GM23338 (cell line): ENCODE results near the gene TMED10. TPM values are rescaled to one million over a fixed set of nuclear protein-coding genes. Genes with fewer than 3 reads are reported as not detected.

ENCODE experiments used
- ATAC-seq: fragments of 200-7000 bp; cut with Tn5 transposase; 3 replicates; pipeline ENCODE4 v1.9.1; 2020
- DNase-seq: peaks from one replicate; pipeline ENCODE4 v3.0.0-alpha.2; 2015; ENCODE audit warnings: low spot score
- H2AFZ ChIP-seq: fragments of 200-600 bp; sonication (generic); 2 replicates; pipeline ENCODE4 v1.8.0; 2016; ENCODE audit warnings: antibody characterized with exemption, mild to moderate bottlenecking, moderate library complexity
- H3F3A ChIP-seq: fragments of 200-600 bp; sonication (generic); replicated peaks from 2 replicates; pipeline ENCODE4 v1.8.0; 2017; ENCODE audit warnings: antibody characterized with exemption, mixed run types, low read depth
- H3K27ac ChIP-seq: fragments of 200-600 bp; sonication (generic); 2 replicates; pipeline ENCODE4 v1.6.1; 2016; ENCODE audit warnings: low read depth
- H3K27me3 ChIP-seq: fragments of 200-600 bp; sonication (generic); 2 replicates; pipeline ENCODE4 v1.8.0; 2016; ENCODE audit warnings: mild to moderate bottlenecking, mixed run types, moderate library complexity; ENCODE audit not compliant: insufficient read depth
- H3K36me3 ChIP-seq: fragments of 200-600 bp; sonication (generic); 2 replicates; pipeline ENCODE4 v1.8.0; 2016; ENCODE audit warnings: mild to moderate bottlenecking; ENCODE audit not compliant: insufficient read depth
- H3K4me1 ChIP-seq: fragments of 200-600 bp; sonication (generic); 2 replicates; pipeline ENCODE4 v1.8.0; 2016; ENCODE audit warnings: mild to moderate bottlenecking, moderate library complexity; ENCODE audit not compliant: insufficient read depth
- H3K4me2 ChIP-seq: fragments of 200-600 bp; sonication (generic); 2 replicates; pipeline ENCODE4 v1.7.1; 2017; ENCODE audit warnings: mixed run types
- H3K4me3 ChIP-seq: fragments of 200-600 bp; sonication (generic); 2 replicates; pipeline ENCODE4 v1.6.1; 2016; ENCODE audit warnings: mixed run types
- H3K79me2 ChIP-seq: fragments of 200-600 bp; sonication (generic); replicated peaks from 2 replicates; pipeline ENCODE4 v1.8.0; 2017; ENCODE audit warnings: mild to moderate bottlenecking; ENCODE audit not compliant: insufficient read depth
- H3K9me2 ChIP-seq: fragments of 200-600 bp; sonication (generic); 2 replicates; pipeline ENCODE4 v1.8.0; 2017; ENCODE audit not compliant: insufficient read depth
- H4K20me1 ChIP-seq: fragments of 200-600 bp; sonication (generic); replicated peaks from 2 replicates; pipeline ENCODE4 v1.8.0; 2017; ENCODE audit warnings: mild to moderate bottlenecking; ENCODE audit not compliant: insufficient read depth
- H3K27ac Mint-ChIP-seq: 2 replicates; pipeline ENCODE4 v1.8.0; 2020; ENCODE audit warnings: inconsistent platforms, mild to moderate bottlenecking, moderate library complexity, mixed read lengths
- H3K27me3 Mint-ChIP-seq: 3 replicates; pipeline ENCODE4 v1.8.0; 2022; ENCODE audit warnings: low read depth, mild to moderate bottlenecking, moderate library complexity, mixed read lengths, inconsistent platforms; ENCODE audit not compliant: insufficient read depth, poor library complexity
- H3K36me3 Mint-ChIP-seq: 3 replicates; pipeline ENCODE4 v1.8.0; 2021; ENCODE audit warnings: low read depth, mild to moderate bottlenecking, inconsistent platforms, moderate library complexity, mixed read lengths
- H3K4me1 Mint-ChIP-seq: 3 replicates; pipeline ENCODE4 v1.8.0; 2020; ENCODE audit warnings: mild to moderate bottlenecking, inconsistent platforms, mixed read lengths
- H3K4me3 Mint-ChIP-seq: 3 replicates; pipeline ENCODE4 v1.8.0; 2021; ENCODE audit warnings: moderate library complexity, mild to moderate bottlenecking, inconsistent platforms, mixed read lengths
- H3K9me3 Mint-ChIP-seq: 3 replicates; pipeline ENCODE4 v1.8.0; 2020; ENCODE audit warnings: moderate library complexity, mild to moderate bottlenecking, inconsistent platforms, mixed read lengths
- CREB1 ChIP-seq: fragments of 250-450 bp; sonication (Bioruptor Pico); IDR thresholded peaks from 2 replicates; pipeline ENCODE4 v1.5.0; 2020; ENCODE audit warnings: low read depth, mild to moderate bottlenecking, moderate library complexity
- EZH2 ChIP-seq: fragments of 200-600 bp; sonication (generic); IDR thresholded peaks from one replicate; pipeline ENCODE4 v1.8.0; 2017; ENCODE audit warnings: antibody characterized with exemption, mild to moderate bottlenecking, low read depth; ENCODE audit not compliant: unreplicated experiment
- EZH2phosphoT487 ChIP-seq: fragments of 200-600 bp; sonication (generic); IDR thresholded peaks from one replicate; pipeline ENCODE4 v1.8.1; 2018; ENCODE audit warnings: antibody characterized with exemption; ENCODE audit not compliant: unreplicated experiment
- JUNB ChIP-seq: IDR thresholded peaks from one replicate; pipeline ENCODE4 v1.6.1; 2016; ENCODE audit warnings: antibody characterized with exemption; ENCODE audit not compliant: unreplicated experiment
- NANOG ChIP-seq: IDR thresholded peaks from 2 replicates; pipeline ENCODE4 v1.6.1; 2016; ENCODE audit warnings: antibody characterized with exemption, borderline replicate concordance
- POLR2AphosphoS5 ChIP-seq: IDR thresholded peaks from 2 replicates; pipeline ENCODE4 v1.6.1; 2016; ENCODE audit warnings: antibody characterized with exemption, low read depth
- STAT1 ChIP-seq: IDR thresholded peaks from one replicate; pipeline ENCODE4 v1.6.1; 2016; ENCODE audit warnings: antibody characterized with exemption; ENCODE audit not compliant: unreplicated experiment
- ZNF114 ChIP-seq: fragments of 250-450 bp; sonication (Bioruptor Pico); IDR thresholded peaks from 2 replicates; pipeline ENCODE4 v1.5.0; 2020; ENCODE audit warnings: mild to moderate bottlenecking, moderate library complexity
- ZNF331 ChIP-seq: fragments of 250-450 bp; sonication (Bioruptor Pico); IDR thresholded peaks from 2 replicates; pipeline ENCODE4 v1.5.0; 2020; ENCODE audit warnings: low read depth, mild to moderate bottlenecking, moderate library complexity
- polyA plus RNA-seq: library from polyadenylated mRNA; unstranded; fragments of >200 nt; fragmentation: Nextera tagmentation; extraction: Ambion mirVana; gene quantifications from 2 replicates; pipeline ENCODE4 v1.2.1, GENCODE V29; 2016
- total RNA-seq: library from RNA; depleted of rRNA; stranded (reverse); fragments of >200 nt; shearing (Covaris generic); gene quantifications from 2 replicates; pipeline ENCODE4 v1.2.3, GENCODE V29; 2014
- TF ChIP-seq, protein P1 (sequence below): fragments of 250-450 bp; sonication (Bioruptor Pico); IDR thresholded peaks from 2 replicates; pipeline ENCODE4 v1.5.0; 2020; ENCODE audit warnings: mild to moderate bottlenecking, moderate library complexity
- TF ChIP-seq, protein P2 (sequence below), 2 experiments: fragments of 200-600 bp in 1 of 2; sonication (generic) in 1 of 2; conservative IDR thresholded peaks; 2 replicates each; pipeline versions ENCODE4 v1.5.1 to v1.6.1; 2016 to 2017; ENCODE audit warnings: antibody characterized with exemption in 2 of 2, low read depth in 2 of 2, mild to moderate bottlenecking in 2 of 2, moderate library complexity in 1 of 2
- TF ChIP-seq, protein P3 (sequence below): IDR thresholded peaks from one replicate; pipeline ENCODE4 v1.6.1; 2018; ENCODE audit warnings: antibody characterized with exemption; ENCODE audit not compliant: unreplicated experiment
- TF ChIP-seq, protein P4 (sequence below): IDR thresholded peaks from 2 replicates; pipeline ENCODE4 v1.6.1; 2016; ENCODE audit warnings: antibody characterized with exemption

The TMED10 gene
- total and polyA plus RNA-seq, 2 experiments from 2014 or later, result 180 to 196 TPM

DNA sequence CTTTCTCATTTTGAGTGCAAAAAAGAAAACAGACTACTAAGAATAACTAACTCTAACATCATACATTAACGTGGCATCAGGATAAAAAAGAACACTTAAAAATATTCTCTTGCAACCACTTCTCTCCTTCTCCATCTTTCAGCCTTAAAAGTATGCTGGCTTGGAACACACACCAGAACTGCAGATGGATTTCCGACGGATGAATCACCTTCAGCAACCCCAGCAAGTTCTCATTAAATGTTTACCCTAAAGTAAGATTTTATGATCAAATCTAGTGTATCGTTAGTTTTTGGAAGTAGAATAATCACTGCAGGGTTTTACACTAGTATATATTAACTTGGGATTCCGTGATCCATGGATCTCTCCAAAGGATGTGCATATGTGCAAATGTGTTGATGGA, 50.8 kb downstream of the TMED10 start:
- no peaks in the 10 kb centered on the region for H3F3A ChIP-seq
- H3K36me3 Mint-ChIP-seq, result peaks cover 2% of the 10 kb centered on the region
- H3K36me3 ChIP-seq, result no peaks in the 10 kb centered on the region
- peaks cover 10% of the 10 kb centered on the region for H3K79me2 ChIP-seq
- peaks cover 5% of the 10 kb centered on the region for H3K27me3 Mint-ChIP-seq
- TF ChIP-seq, protein P1, sequence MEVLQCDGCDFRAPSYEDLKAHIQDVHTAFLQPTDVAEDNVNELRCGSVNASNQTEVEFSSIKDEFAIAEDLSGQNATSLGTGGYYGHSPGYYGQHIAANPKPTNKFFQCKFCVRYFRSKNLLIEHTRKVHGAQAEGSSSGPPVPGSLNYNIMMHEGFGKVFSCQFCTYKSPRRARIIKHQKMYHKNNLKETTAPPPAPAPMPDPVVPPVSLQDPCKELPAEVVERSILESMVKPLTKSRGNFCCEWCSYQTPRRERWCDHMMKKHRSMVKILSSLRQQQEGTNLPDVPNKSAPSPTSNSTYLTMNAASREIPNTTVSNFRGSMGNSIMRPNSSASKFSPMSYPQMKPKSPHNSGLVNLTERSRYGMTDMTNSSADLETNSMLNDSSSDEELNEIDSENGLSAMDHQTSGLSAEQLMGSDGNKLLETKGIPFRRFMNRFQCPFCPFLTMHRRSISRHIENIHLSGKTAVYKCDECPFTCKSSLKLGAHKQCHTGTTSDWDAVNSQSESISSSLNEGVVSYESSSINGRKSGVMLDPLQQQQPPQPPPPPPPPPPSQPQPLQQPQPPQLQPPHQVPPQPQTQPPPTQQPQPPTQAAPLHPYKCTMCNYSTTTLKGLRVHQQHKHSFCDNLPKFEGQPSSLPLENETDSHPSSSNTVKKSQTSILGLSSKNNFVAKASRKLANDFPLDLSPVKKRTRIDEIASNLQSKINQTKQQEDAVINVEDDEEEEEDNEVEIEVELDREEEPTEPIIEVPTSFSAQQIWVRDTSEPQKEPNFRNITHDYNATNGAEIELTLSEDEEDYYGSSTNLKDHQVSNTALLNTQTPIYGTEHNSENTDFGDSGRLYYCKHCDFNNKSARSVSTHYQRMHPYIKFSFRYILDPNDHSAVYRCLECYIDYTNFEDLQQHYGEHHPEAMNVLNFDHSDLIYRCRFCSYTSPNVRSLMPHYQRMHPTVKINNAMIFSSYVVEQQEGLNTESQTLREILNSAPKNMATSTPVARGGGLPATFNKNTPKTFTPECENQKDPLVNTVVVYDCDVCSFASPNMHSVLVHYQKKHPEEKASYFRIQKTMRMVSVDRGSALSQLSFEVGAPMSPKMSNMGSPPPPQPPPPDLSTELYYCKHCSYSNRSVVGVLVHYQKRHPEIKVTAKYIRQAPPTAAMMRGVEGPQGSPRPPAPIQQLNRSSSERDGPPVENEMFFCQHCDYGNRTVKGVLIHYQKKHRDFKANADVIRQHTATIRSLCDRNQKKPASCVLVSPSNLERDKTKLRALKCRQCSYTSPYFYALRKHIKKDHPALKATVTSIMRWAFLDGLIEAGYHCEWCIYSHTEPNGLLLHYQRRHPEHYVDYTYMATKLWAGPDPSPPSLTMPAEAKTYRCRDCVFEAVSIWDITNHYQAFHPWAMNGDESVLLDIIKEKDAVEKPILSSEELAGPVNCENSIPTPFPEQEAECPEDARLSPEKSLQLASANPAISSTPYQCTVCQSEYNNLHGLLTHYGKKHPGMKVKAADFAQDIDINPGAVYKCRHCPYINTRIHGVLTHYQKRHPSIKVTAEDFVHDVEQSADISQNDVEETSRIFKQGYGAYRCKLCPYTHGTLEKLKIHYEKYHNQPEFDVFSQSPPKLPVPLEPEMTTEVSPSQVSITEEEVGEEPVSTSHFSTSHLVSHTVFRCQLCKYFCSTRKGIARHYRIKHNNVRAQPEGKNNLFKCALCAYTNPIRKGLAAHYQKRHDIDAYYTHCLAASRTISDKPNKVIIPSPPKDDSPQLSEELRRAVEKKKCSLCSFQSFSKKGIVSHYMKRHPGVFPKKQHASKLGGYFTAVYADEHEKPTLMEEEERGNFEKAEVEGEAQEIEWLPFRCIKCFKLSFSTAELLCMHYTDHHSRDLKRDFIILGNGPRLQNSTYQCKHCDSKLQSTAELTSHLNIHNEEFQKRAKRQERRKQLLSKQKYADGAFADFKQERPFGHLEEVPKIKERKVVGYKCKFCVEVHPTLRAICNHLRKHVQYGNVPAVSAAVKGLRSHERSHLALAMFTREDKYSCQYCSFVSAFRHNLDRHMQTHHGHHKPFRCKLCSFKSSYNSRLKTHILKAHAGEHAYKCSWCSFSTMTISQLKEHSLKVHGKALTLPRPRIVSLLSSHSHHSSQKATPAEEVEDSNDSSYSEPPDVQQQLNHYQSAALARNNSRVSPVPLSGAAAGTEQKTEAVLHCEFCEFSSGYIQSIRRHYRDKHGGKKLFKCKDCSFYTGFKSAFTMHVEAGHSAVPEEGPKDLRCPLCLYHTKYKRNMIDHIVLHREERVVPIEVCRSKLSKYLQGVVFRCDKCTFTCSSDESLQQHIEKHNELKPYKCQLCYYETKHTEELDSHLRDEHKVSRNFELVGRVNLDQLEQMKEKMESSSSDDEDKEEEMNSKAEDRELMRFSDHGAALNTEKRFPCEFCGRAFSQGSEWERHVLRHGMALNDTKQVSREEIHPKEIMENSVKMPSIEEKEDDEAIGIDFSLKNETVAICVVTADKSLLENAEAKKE (CRISPR knock-in tag), result no peak
- no peak for TF ChIP-seq NANOG
- TF ChIP-seq, protein P2, sequence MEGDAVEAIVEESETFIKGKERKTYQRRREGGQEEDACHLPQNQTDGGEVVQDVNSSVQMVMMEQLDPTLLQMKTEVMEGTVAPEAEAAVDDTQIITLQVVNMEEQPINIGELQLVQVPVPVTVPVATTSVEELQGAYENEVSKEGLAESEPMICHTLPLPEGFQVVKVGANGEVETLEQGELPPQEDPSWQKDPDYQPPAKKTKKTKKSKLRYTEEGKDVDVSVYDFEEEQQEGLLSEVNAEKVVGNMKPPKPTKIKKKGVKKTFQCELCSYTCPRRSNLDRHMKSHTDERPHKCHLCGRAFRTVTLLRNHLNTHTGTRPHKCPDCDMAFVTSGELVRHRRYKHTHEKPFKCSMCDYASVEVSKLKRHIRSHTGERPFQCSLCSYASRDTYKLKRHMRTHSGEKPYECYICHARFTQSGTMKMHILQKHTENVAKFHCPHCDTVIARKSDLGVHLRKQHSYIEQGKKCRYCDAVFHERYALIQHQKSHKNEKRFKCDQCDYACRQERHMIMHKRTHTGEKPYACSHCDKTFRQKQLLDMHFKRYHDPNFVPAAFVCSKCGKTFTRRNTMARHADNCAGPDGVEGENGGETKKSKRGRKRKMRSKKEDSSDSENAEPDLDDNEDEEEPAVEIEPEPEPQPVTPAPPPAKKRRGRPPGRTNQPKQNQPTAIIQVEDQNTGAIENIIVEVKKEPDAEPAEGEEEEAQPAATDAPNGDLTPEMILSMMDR (conservative IDR thresholded peaks at IDR 0.05; ENCODE audit: low read depth in 2 of 2), result no peak
- TF ChIP-seq, protein P3, sequence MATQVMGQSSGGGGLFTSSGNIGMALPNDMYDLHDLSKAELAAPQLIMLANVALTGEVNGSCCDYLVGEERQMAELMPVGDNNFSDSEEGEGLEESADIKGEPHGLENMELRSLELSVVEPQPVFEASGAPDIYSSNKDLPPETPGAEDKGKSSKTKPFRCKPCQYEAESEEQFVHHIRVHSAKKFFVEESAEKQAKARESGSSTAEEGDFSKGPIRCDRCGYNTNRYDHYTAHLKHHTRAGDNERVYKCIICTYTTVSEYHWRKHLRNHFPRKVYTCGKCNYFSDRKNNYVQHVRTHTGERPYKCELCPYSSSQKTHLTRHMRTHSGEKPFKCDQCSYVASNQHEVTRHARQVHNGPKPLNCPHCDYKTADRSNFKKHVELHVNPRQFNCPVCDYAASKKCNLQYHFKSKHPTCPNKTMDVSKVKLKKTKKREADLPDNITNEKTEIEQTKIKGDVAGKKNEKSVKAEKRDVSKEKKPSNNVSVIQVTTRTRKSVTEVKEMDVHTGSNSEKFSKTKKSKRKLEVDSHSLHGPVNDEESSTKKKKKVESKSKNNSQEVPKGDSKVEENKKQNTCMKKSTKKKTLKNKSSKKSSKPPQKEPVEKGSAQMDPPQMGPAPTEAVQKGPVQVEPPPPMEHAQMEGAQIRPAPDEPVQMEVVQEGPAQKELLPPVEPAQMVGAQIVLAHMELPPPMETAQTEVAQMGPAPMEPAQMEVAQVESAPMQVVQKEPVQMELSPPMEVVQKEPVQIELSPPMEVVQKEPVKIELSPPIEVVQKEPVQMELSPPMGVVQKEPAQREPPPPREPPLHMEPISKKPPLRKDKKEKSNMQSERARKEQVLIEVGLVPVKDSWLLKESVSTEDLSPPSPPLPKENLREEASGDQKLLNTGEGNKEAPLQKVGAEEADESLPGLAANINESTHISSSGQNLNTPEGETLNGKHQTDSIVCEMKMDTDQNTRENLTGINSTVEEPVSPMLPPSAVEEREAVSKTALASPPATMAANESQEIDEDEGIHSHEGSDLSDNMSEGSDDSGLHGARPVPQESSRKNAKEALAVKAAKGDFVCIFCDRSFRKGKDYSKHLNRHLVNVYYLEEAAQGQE, result no peak
- no peak for TF ChIP-seq JUNB
- no peak for TF ChIP-seq EZH2
- no peak for TF ChIP-seq ZNF114
- TF ChIP-seq STAT1, result no peak
- no peak for TF ChIP-seq CREB1 (CRISPR knock-in tag)
- TF ChIP-seq ZNF331 (CRISPR knock-in tag), result no peak
- TF ChIP-seq, protein P4, sequence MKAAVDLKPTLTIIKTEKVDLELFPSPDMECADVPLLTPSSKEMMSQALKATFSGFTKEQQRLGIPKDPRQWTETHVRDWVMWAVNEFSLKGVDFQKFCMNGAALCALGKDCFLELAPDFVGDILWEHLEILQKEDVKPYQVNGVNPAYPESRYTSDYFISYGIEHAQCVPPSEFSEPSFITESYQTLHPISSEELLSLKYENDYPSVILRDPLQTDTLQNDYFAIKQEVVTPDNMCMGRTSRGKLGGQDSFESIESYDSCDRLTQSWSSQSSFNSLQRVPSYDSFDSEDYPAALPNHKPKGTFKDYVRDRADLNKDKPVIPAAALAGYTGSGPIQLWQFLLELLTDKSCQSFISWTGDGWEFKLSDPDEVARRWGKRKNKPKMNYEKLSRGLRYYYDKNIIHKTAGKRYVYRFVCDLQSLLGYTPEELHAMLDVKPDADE, result no peak
- no peak for TF ChIP-seq EZH2phosphoT487
- TF ChIP-seq POLR2AphosphoS5, result no peak
- H3K27me3 ChIP-seq, result no peaks in the 10 kb centered on the region
- peak overlapping the region; percentile 81 for H3K4me3 ChIP-seq
- H3K4me2 ChIP-seq, result peak overlapping the region; percentile 80
- no peak overlapping the region for H2AFZ ChIP-seq
- H3K4me1 Mint-ChIP-seq, result peaks cover 19% of the 10 kb centered on the region
- H3K9me3 Mint-ChIP-seq, result no peaks in the 10 kb centered on the region; the same call in 2 of the 3 replicates
- no peaks in the 10 kb centered on the region; the same call in 1 of the 2 replicates for H4K20me1 ChIP-seq
- peak overlapping the region; percentile 96 for H3K4me3 Mint-ChIP-seq
- no peak overlapping the region for H3K27ac ChIP-seq
- DNase-seq (no peak), ATAC-seq (no peak)
- peak overlapping the region; percentile 82; the same call in 1 of the 2 replicates for H3K27ac Mint-ChIP-seq
- no peaks in the 10 kb centered on the region for H3K9me2 ChIP-seq
- H3K4me1 ChIP-seq, result peaks cover 15% of the 10 kb centered on the region
